HG03066 (cell line): ENCODE measurements around the gene KCTD5.
"Not testable (repeated sequence)": the region's sequence is repeated elsewhere in the genome, so short reads cannot be mapped to it uniquely, and the experiment has no call there.

ENCODE experiments used
- ATAC-seq: cut with Tn5 transposase; IDR thresholded peaks from one replicate; pipeline ENCODE4 v1.9.1; 2021; ENCODE audit warnings: low read depth; ENCODE audit not compliant: unreplicated experiment

Gene KCTD5, protein sequence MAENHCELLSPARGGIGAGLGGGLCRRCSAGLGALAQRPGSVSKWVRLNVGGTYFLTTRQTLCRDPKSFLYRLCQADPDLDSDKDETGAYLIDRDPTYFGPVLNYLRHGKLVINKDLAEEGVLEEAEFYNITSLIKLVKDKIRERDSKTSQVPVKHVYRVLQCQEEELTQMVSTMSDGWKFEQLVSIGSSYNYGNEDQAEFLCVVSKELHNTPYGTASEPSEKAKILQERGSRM

DNA sequence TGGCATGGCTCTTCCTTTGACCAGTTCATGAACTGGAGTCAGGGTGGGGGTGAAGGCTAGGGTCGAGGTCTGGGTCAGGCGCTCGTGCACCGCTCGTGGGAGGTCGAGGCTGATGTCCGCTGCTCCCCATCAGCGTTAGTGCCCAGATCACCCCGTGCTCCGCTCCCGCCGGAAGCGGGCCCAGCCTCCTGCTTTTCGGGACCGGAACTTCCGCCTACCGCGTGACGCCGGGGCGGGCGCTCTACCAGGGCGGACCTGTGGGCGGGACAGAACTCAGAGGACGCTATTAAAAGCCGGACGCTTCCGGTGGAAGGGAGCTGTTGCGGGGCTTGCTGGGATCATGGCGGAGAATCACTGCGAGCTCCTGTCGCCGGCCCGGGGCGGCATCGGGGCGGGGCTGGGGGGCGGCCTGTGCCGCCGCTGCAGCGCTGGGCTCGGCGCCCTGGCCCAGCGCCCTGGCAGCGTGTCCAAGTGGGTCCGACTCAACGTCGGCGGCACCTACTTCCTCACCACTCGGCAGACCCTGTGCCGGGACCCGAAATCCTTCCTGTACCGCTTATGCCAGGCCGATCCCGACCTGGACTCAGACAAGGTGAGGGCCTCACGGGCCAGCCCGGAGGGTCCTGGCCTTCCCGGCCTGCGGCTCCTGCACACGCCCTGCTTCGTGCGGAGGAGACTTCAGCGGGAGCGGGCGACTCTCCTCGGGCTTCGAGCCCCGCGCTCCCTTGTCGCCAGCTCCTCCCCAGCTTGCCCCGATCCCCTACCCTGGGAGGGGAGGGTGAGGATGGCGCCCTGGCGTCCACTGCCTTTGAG lies at the start of gene KCTD5:
Gene KCTD5 (plus strand): TSS at position 315 of the 813 bp plus-strand sequence. CDS start 26 bp downstream, at position 341.
- peak; percentile 47 for ATAC-seq

DNA sequence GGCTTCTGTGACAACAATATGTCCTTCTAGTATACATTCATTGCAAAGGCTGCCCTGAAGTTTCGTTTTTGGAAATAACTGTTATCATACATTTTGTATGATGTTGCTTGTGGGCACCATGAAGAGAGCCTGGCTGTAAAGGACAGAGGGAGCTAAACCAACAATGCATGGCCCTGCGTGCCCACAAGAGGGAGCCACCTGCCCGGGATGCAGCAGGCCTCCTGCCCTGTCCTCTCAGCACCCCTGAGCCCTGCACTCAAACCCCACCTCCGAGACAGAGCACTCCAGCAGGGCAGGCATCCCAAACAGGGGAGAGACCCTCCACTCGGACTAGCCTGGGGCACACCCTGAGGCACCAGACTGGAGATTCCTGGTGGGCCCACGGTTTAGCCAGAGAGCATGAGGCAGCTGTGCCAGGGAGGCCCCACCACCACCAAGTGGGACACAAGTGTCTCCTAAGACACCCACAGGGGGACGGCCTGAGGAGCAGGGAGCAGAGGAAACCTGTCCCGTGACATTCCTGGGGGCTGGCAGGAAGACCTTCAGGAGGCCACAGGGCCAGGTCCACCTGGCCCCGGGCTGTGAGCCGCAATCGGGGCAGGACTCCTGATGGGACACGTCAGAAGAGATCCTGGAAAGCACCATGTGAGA lies 43.1 kb upstream of the KCTD5 start:
- not testable (repeated sequence) for ATAC-seq

DNA sequence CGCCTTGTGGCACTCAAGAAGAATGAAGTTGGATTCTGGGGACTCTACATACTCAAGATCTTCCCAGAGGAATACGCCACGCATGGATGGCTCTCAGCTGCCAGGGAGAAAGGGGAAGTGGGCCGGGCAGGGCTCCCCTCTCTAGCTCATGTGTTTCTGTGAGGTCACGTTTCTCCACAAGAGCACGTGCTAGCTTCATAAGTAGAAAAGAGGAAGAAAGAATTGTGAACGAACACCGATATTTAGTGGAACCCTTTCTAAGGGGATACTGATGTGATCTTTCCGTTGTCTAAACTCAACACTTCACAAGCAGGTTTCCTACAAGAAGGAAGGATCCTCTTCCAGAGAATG lies 42.6 kb upstream of the KCTD5 start:
- not testable (repeated sequence) for ATAC-seq

DNA sequence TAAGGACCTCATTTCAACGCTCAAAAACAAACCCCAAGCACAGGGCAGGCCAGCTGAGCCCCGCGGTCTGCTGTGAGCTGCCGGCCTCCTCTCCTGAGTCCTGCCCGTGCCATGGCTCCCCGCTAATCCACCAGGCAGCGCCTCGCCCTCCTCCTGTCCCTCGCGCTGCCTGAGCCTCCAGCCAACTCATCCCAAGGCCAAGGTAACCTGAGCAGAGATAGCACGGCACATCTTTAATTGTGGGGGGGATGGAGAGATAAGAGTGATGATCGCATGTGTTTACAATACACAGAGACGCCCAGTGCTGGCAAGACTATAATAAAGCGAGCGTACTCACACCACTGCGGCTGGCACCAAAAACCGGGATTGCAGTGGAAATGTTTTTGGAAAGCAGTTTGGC lies 39.8 kb upstream of the KCTD5 start:
- not testable (repeated sequence) for ATAC-seq

DNA sequence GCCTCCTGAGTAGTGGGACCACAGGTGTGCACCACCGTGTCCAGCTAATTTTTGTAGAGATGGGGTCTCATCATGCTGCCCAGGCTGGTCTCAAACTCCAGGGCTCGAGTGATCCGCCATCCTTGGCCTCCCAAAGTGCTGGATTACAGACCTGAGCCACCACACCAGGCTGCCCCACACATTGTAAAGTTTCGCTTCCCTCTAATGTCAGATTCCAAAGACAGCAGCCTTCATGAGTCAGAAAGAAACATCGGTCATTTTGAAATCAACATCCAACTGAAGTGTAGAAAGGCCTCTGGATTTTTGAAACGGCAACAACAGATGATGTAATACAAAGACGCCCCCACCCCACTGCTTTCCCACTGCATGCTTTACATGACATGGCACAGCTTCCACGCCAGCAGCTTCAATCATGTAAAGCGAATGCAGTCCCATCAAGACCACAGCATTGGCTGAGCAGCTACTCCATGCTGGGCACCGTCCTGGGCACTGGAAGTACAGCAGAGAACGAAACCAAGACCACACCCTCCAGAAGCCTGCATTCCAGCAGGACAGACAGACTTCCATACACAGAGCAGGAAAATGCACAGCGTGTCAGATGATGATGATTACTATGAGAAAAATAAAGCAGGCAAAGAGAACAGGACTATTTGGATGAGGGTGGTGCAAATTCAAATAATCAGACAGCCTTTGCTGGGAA lies 37.4 kb upstream of the KCTD5 start:
- ATAC-seq, result not testable (repeated sequence)

DNA sequence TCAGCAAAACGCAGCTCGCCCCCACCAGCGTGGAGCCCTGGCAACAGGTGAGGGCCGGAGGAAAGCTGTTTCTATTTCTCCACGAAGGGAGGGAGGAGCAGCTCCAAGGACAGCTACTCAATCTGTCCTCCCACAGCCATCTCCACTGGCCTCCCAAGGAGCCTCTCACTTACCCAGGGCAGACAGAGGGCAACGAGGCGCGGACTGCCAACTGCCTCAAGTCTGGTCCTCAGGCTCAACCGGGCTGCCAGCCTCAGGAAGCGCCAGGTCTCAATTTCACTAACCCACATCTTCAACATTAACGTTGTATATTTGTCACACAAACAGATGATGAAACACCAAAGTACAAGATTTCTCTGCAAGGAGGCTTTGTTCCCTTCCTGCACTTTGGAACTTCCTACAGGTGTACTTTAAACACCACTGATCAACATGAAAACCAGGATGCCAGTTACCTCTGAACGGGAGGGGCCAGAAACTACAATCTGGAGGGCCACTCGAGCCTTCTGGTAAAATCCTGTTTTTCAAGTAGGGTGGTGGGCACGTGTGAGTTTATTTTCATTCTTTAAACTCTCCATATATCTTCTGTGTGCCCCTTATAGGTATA lies 31.0 kb upstream of the KCTD5 start:
- not testable (repeated sequence) for ATAC-seq

DNA sequence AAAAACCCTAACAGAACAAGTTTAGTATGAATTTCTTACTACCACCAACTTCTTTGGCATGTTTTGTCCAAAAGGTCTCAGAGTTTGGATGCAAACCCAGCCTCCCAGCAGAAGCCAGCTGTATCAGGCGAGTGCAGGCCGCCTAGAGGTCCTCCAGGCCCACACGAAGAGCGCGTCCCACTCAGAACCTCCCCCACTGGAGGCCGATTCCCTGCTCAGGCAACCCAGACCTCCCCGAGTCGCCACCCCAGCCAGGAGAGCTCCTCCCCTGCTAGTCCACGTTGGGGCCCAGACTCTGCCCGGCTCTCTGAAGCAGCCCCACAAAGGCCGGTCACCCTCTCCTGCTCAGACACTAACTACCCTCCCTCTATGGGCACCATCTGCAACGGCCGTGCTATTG lies 28.4 kb upstream of the KCTD5 start:
- not testable (repeated sequence) for ATAC-seq

DNA sequence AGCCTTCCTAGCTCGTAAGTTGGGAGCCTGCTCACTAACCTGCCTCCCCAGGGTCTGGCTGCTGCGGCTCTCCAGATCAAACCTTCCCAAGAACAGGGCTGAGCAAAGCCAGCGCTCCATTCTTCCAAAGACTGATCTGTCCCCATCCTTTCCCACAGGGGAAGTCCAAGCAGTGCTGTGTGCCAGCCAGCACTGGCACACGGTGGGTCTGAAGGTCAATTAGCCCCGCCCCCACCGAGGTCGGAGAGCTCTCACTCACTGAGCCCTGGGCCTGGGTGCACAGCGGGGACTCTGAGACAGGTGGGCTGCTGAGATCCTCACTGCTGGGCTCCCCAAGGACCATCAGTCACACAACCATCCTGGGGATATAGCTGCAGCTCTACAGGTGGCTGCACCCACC lies 27.4 kb upstream of the KCTD5 start:
- not testable (repeated sequence) for ATAC-seq

DNA sequence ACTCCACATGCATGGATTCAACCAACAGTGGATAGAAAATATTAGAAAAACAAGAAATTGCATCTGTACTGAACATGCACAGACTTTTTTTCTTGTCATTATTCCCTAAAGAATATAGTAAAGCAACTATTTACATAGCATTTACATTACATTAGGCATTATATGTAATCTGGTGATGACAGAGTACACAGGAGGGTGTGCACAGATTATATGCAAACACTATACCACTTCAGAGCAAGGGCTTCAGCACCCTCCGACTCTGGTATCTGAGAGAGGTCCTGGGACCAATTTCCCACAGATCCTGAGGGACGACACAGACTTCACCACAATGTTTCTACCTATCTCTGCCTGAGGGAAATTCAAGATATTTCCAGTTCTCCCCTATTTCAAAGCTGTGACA lies 25.3 kb upstream of the KCTD5 start:
- ATAC-seq, result no peak

DNA sequence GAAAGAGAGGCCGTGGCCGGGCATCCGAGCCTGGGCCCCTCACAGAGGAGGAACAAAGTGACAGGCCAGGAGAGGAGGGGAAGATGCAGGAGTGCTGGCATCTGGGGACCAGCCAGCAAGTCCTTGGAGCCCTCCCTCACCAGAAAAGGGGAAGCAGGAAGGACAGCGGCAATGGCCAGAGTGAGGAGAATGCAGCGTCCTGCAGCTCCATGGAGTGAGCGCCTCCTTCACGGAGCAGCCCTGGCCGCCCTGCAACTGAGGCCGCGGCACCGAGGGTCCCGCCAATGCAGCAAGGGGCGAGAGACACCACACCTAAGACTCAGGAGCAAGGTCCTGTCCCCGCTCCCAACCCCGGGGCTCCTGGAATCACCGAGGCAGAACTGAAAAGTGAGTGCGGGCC lies 24.5 kb upstream of the KCTD5 start:
- not testable (repeated sequence) for ATAC-seq

DNA sequence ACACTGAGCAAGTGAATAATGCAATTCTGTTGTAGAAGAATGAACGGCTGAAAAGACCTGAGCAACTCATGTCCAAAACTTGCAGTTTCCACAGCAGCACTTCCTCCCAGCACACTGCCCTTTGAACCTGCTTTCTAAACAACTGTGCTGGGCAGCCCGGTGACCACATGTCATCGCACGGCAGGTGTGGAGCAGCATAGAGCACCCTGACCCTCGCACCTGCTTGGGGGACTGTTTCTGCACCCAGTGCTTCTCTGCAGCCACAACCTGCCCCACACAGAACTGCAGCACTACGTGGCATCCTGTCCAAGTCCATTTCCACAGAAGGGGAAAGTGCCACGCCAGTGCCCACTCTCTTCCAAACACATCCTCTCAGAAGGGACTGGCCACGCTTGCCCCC lies 22.8 kb upstream of the KCTD5 start:
- ATAC-seq, result not testable (repeated sequence)

DNA sequence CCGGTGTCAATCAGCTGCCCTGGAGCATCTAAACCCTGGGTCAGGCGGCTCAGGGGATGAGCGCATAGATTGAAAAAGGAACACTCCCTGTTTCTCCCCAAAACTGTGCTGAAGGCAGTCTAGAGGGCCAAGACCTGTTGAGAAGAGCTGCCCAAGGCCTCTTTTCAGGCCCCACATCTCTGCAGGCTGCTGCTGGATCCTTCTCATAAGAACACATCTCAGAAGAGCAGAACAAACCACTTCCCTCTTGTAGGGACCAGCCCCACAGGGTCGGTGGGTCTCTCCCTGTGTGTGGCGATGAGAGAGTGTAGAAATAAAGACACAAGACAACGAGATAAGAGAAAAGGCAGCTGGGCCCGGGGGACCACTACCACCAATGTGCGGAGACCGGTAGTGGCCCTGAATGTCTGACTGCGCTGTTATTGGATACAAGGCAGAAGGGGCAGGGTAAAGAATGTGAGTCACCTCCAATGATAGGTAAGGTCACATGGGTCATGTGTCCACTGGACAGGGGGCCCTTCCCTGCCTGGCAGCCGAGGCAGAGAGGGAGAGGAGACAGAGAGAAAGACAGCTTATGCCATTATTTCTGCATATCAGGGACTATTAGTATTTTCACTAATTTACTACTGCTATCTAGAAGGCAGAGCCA lies 22.2 kb upstream of the KCTD5 start:
- ATAC-seq, result not testable (repeated sequence)

DNA sequence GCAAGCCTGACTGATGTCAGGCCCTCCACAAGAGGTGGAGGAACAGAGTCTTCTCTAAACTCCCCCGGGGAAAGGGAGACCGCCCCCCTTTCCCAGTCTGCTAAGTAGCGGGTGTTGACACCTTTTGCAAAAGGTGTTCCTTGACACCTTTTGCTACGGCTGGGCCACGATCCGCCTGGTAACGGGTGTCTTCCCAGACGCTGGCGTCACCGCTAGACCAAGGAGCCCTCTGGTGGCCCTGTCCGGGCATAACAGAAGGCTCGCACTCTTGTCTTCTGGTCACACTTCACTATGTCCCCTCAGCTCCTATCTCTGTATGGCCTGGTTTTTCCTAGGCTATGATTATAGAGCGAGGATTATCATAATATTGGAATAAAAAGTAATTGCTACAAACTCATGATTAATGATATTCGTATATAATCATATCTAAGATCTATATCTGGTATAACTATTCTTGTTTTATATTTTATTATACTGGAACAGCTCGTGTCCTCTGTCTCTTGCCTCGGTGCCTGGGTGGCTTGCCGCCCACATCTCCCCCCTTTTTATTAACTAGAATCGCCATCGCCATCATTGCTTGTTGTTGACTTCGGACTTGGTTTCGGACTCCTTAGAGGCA lies 21.5 kb upstream of the KCTD5 start:
- not testable (repeated sequence) for ATAC-seq

DNA sequence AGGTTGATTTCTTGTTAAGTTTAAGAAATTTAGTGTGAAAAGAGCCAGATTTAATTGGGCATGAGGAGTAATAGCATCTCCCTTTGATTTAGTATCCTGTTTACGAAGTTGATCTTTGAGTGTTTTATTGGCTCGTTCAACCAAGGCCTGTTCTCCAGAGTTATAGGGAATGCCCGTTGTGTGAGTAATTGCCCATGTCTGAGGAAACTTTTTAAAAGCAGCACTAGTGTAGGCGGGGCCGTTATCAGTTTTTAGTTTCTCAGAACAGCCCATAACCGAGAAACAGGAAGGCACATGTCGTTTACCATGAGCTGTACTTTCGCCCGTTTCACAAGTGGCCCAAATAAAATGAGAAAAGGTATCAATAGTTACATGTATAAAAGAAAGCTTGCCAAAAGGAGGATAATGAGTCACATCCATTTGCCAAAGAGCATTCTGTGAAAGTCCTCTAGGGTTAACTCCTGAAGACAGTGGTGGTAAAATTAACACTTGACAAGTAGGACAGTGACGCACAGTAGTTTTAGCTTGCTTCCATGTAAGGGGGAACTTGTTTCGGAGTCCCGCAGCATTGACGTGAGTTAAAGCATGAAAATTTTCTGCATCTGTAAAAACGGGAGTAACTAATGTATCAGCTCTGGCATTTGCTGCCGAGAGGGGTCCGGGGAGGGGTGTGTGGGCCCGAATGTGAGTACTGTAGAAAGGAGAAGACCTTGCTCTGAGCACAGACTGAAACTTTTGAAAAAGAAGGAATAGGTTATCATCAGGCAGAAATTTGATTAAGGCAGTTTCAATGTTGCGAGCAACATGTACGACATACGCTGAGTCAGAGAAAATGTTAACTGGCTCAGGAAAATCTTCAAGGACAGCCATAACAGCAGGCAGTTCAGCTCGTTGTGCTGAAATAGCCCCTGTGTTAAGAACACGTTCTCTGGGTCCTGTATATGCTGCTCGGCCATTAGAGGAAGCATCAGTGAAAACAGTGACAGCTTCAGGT lies 18.5 kb upstream of the KCTD5 start:
- no peak for ATAC-seq

DNA sequence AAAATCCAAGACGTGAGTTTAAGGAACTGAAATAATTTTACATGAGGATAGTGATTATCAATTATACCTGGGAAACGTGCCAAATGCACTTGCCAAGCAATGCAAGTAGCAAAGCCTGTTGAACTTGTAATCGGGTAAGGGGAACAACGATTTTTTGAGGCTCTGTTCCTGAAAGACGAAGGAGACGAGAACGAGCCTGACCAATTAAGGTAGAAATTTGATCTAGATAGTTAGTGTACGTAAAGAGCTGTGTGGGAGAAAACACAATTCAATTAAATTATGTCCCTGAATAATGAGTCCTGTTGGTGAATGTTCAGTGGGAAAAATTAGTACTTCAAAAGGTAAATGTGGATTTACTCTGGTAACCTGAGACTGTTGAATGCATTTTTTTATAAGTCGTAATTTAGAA lies 17.7 kb upstream of the KCTD5 start:
- ATAC-seq, result no peak

DNA sequence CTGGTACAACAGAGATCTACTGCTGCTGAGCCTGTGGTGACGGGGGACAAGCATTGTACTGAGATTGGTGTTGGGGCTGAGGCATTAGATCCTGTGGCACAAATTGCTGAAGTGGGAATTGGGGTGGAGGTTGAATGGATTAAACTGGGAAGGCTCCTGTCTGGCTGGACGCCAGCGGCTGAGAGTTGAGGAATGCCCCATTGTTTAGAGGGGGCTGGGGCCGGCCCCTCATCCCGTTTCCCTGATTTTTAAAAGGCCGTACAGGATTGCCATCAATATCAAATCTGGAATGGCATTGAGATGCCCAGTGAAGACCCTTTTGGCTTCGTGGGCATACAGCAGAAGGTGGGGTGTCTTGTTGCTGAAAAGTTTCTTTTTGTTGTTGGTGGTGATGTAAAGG lies 15.7 kb upstream of the KCTD5 start:
- not testable (repeated sequence) for ATAC-seq

DNA sequence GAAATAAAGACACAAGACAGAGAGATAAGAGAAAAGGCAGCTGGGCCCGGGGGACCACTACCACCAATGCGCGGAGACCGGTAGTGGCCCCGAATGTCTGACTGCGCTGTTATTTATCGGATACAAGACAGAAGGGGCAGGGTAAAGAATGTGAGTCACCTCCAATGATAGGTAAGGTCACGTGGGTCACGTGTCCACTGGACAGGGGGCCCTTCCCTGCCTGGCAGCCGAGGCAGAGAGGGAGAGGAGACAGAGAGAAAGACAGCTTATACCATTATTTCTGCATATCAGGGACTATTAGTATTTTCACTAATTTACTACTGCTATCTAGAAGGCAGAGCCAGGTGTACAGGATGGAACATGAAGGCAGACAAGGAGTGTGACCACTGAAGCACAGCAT lies 12.7 kb upstream of the KCTD5 start:
- ATAC-seq, result not testable (repeated sequence)

DNA sequence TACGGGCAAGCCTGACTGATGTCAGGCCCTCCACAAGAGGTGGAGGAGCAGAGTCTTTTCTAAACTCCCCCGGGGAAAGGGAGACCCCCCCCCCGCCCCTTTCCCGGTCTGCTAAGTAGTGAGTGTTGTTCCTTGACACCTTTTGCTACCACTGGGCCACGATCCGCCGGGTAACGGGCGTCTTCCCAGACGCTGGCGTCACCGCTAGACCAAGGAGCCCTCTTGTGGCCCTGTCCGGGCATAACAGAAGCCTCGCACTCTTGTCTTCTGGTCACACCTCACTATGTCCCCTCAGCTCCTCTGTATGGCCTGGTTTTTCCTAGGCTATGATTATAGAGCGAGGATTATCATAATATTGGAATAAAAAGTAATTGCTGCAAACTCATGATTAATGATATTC lies 12.3 kb upstream of the KCTD5 start:
- not testable (repeated sequence) for ATAC-seq
